VCaP (cell line): ENCODE data around the gene KLHL30.

Experiments used
- H3K27ac ChIP-seq: fragments of 450-650 bp; 2 replicates; pipeline ENCODE4 v1.5.1; 2017
- TF ChIP-seq, protein P1 (sequence below): fragments of 450-650 bp; conservative IDR thresholded peaks from 2 replicates; pipeline ENCODE4 v1.5.1; 2017; ENCODE audit warnings: mild to moderate bottlenecking, moderate library complexity

The KLHL30 gene

DNA sequence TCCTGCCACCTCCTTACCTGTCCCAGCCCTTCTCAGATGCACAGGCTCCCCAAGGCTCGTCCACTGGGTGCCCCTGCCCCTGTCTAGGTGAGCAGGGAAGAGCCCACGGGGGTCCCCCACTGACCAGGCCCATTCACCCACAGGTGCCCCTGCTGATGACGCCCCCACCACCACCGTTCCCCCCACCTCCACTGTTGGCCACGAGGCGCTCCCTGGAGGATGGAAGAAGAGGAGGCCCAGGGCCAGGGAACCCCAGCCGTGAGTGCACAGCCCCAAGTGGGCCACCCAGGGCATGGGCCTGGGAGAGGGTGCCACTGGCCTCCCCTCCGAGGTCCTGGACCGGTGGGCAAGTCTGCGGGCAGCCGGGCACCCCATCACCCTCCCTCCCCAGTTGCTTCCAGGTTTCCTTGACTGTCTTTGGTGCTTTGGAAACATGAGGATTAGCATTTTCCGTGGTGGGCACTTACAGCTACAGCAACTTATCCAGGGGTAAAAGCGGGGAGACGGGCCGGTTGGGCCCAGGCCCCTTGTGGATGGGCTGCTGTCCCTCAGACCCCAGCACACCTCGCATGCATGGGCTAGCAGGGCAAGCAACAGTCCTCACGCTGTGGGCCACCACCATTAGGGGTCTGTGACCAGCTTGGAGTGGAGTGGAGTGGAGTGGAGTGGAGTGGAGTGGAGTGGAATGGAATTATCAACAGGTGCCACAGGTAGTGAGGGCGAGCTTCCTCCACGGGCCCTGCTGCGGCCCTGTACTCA, 13.2 kb upstream of the KLHL30 start:
- H3K27ac ChIP-seq, result no peak overlapping the region
- TF ChIP-seq, protein P1, sequence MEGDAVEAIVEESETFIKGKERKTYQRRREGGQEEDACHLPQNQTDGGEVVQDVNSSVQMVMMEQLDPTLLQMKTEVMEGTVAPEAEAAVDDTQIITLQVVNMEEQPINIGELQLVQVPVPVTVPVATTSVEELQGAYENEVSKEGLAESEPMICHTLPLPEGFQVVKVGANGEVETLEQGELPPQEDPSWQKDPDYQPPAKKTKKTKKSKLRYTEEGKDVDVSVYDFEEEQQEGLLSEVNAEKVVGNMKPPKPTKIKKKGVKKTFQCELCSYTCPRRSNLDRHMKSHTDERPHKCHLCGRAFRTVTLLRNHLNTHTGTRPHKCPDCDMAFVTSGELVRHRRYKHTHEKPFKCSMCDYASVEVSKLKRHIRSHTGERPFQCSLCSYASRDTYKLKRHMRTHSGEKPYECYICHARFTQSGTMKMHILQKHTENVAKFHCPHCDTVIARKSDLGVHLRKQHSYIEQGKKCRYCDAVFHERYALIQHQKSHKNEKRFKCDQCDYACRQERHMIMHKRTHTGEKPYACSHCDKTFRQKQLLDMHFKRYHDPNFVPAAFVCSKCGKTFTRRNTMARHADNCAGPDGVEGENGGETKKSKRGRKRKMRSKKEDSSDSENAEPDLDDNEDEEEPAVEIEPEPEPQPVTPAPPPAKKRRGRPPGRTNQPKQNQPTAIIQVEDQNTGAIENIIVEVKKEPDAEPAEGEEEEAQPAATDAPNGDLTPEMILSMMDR, result no peak

- TF ChIP-seq, protein P1, result no peak
- no peak overlapping the region for H3K27ac ChIP-seq
Measured at GRCh38 chr2:238126338-238126737, 12.1 kb upstream of the KLHL30 start.

- TF ChIP-seq, protein P1, result no peak
Measured at GRCh38 chr2:238126775-238127164, 11.7 kb upstream of the KLHL30 start.

DNA sequence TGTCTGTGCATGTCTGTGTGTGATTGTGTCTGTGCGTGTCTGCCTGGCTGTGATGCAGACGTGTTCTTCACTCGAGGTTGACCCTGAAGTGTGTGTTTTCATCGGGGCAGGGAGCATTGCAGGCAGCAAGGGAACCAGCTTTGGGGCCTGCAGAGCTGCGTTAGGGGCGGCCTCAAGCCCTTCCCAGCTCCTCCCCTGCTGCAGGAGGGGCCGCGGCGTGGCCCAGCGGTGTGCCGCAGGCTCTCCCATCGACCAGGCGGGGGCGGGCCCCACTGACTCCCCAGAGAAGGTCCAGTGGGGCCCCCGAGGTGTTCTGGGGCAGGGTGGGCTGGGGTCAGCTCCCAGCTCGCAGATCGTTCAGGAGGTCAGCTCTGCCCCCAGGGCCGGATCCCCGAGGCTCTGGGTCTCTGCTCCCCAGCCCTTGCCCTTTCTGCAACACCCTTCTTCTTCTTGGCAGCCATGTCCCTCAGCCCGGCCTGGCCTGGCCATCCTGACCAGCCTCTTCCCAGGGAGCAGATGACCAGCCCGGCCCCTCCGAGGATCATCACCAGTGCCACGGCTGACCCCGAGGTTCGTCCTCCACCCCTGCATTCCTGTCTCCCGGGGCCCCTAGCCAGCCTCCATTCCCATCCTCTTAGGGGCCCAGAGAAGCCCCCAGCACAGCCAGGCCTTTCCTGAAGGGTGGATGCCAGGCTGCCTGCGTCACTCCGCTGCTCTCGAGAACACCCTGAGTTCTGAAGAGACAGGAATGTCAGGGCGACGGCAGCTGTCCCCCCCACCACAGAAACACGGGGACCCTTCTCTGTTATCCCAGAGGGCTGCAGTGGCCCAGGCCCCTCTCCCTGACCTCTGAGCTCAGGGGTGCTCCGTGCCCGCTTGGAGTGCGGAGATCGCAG, 11.1 kb upstream of the KLHL30 start:
- TF ChIP-seq, protein P1, result no peak
- H3K27ac ChIP-seq, result no peak overlapping the region

More at GRCh38 chr2:238126775-238127164, 11.7 kb upstream of the KLHL30 start:
- H3K27ac ChIP-seq, result no peak overlapping the region

GRCh38 chr2:238128061-238128440, 10.4 kb upstream of the KLHL30 start:
- TF ChIP-seq, protein P1, result no peak
- H3K27ac ChIP-seq, result no peak overlapping the region

- TF ChIP-seq, protein P1, result no peak
- H3K27ac ChIP-seq, result no peak overlapping the region
Measured at GRCh38 chr2:238128534-238129001, 9.9 kb upstream of the KLHL30 start.
